IMR-90 (cell line): ENCODE measurements around the gene TEAD4. TPM values are rescaled to one million over a fixed set of nuclear protein-coding genes. Genes with fewer than 3 reads are reported as not detected.

Experiments
- ATAC-seq: fragments of 200-7000 bp; cut with Tn5 transposase; 2 replicates; pipeline ENCODE4 v1.9.1; 2020; ENCODE audit warnings: low read depth, mild to moderate bottlenecking, moderate library complexity
- BruUV-seq: library from RNA; stranded (reverse); fragments of 400-500 nt; replicated peaks from 2 replicates; lab custom pipeline; 2021; lab: Mats Ljungman, UMichigan
- CTCF ChIA-PET: fragments of 300-600 bp; formaldehyde crosslinking; extraction: SDS; loops from one replicate; lab custom pipeline; 2021; ENCODE audit warnings: antibody characterized with exemption; lab: Yijun Ruan, JAX
- POLR2A ChIA-PET: fragments of 300-600 bp; sonication (Branson Sonifier 250); formaldehyde crosslinking; loops from one replicate; lab custom pipeline; 2022; ENCODE audit warnings: antibody characterized with exemption; ENCODE audit not compliant: unreplicated experiment; lab: Charles Lee
- DNase-seq: peaks from one replicate; pipeline ENCODE4 v3.0.0; 2013
- H2AFZ ChIP-seq: replicated peaks from 2 replicates; pipeline ENCODE3; 2013; ENCODE audit warnings: low read length, mild to moderate bottlenecking; ENCODE audit not compliant: poor library complexity
- H2AK5ac ChIP-seq: 2 replicates; pipeline ENCODE4 v1.6.1; 2013; ENCODE audit warnings: low read depth, low read length, inconsistent platforms
- H2AK9ac ChIP-seq: replicated peaks from 2 replicates; pipeline ENCODE3; 2013; ENCODE audit warnings: mild to moderate bottlenecking, low read depth, low read length, moderate library complexity; ENCODE audit not compliant: poor library complexity
- H2BK120ac ChIP-seq: 2 replicates; pipeline ENCODE4 v1.6.1; 2013; ENCODE audit warnings: low read depth, low read length, inconsistent platforms
- H2BK15ac ChIP-seq: 3 replicates; pipeline ENCODE4 v1.6.1; 2013; ENCODE audit warnings: low read depth, low read length, inconsistent platforms
- H2BK20ac ChIP-seq: 2 replicates; pipeline ENCODE4 v1.6.1; 2013; ENCODE audit warnings: low read depth, mild to moderate bottlenecking, inconsistent platforms, low read length, moderate library complexity
- H2BK5ac ChIP-seq: 2 replicates; pipeline ENCODE4 v1.6.1; 2013; ENCODE audit warnings: mild to moderate bottlenecking, low read depth, low read length, inconsistent platforms; ENCODE audit not compliant: poor library complexity, severe bottlenecking
- H3K14ac ChIP-seq: replicated peaks from 2 replicates; pipeline ENCODE4 v1.6.1; 2013; ENCODE audit warnings: low read depth, low read length, inconsistent platforms
- H3K18ac ChIP-seq: 2 replicates; pipeline ENCODE4 v1.6.1; 2013; ENCODE audit warnings: low read depth, low read length, control low read depth
- H3K23ac ChIP-seq: 2 replicates; pipeline ENCODE4 v1.6.1; 2013; ENCODE audit warnings: low read depth, low read length, inconsistent platforms
- H3K27ac ChIP-seq: 2 replicates; pipeline ENCODE4 v1.5.1; 2013; ENCODE audit warnings: mild to moderate bottlenecking, control low read depth, low read length; ENCODE audit not compliant: insufficient read depth
- H3K27me3 ChIP-seq: 2 replicates; pipeline ENCODE4 v1.6.1; 2013; ENCODE audit warnings: low read length; ENCODE audit not compliant: control insufficient read depth, insufficient read depth
- H3K36me3 ChIP-seq: 2 replicates; pipeline ENCODE4 v1.6.1; 2013; ENCODE audit warnings: low read length, mixed read lengths; ENCODE audit not compliant: control insufficient read depth, insufficient read depth
- H3K4ac ChIP-seq: 2 replicates; pipeline ENCODE4 v1.6.1; 2013; ENCODE audit warnings: low read depth, low read length, inconsistent platforms
- H3K4me1 ChIP-seq: 2 replicates; pipeline ENCODE4 v1.6.1; 2013; ENCODE audit warnings: low read length, mixed read lengths; ENCODE audit not compliant: control insufficient read depth, insufficient read depth
- H3K4me2 ChIP-seq: 2 replicates; pipeline ENCODE4 v1.6.1; 2013; ENCODE audit warnings: low read depth, mild to moderate bottlenecking, control low read depth, low read length, moderate library complexity
- H3K4me3 ChIP-seq: 2 replicates; pipeline ENCODE4 v1.5.1; 2013; ENCODE audit warnings: low read depth, mild to moderate bottlenecking, control low read depth, low read length, moderate library complexity; ENCODE audit not compliant: insufficient read depth
- H3K56ac ChIP-seq: 2 replicates; pipeline ENCODE4 v1.6.1; 2013; ENCODE audit warnings: low read length, inconsistent platforms; ENCODE audit not compliant: insufficient read depth; ENCODE audit errors: extremely low read depth
- H3K79me1 ChIP-seq, 2 experiments: 2 replicates each; pipeline ENCODE4 v1.6.1; 2013; ENCODE audit warnings: low read length in 2 of 2, inconsistent platforms in 1 of 2, low read depth in 1 of 2
- H3K9ac ChIP-seq: 2 replicates; pipeline ENCODE4 v1.6.1; 2013; ENCODE audit warnings: low read depth, low read length, control low read depth
- H3K9me1 ChIP-seq: 2 replicates; pipeline ENCODE4 v1.6.1; 2013; ENCODE audit warnings: low read length, inconsistent platforms; ENCODE audit not compliant: insufficient read depth
- H3K9me3 ChIP-seq: 2 replicates; pipeline ENCODE4 v1.6.1; 2013; ENCODE audit warnings: low read length; ENCODE audit not compliant: control insufficient read depth, insufficient read depth
- H4K20me1 ChIP-seq: 2 replicates; pipeline ENCODE4 v1.6.1; 2013; ENCODE audit warnings: low read length, inconsistent platforms; ENCODE audit not compliant: insufficient read depth
- H4K5ac ChIP-seq: 2 replicates; pipeline ENCODE4 v1.6.1; 2013; ENCODE audit warnings: mild to moderate bottlenecking, low read depth, low read length, control low read depth
- H4K8ac ChIP-seq, 2 experiments: 2 replicates each; pipeline ENCODE4 v1.6.1; 2013; ENCODE audit warnings: low read depth in 2 of 2, low read length in 2 of 2, control low read depth in 1 of 2, inconsistent platforms in 1 of 2
- H4K91ac ChIP-seq: 2 replicates; pipeline ENCODE4 v1.6.1; 2013; ENCODE audit warnings: low read depth, low read length, inconsistent platforms; ENCODE audit not compliant: insufficient read depth
- BHLHE40 ChIP-seq: fragments of 150-350 bp; IDR thresholded peaks from 2 replicates; pipeline ENCODE4 v1.6.1; 2016; ENCODE audit warnings: mild to moderate bottlenecking, low read depth, low read length
- CEBPB ChIP-seq: IDR thresholded peaks from 2 replicates; pipeline ENCODE4 v1.6.1; 2012; ENCODE audit warnings: low read depth, low read length, improper control_type of control experiment
- CHD1 ChIP-seq: IDR thresholded peaks from 2 replicates; pipeline ENCODE4 v1.6.1; 2012; ENCODE audit warnings: low read depth, low read length, improper control_type of control experiment
- MAZ ChIP-seq: IDR thresholded peaks from 2 replicates; pipeline ENCODE4 v1.6.1; 2012; ENCODE audit warnings: low read depth, mild to moderate bottlenecking, low read length, improper control_type of control experiment, moderate library complexity, borderline replicate concordance
- MXI1 ChIP-seq: IDR thresholded peaks from 2 replicates; pipeline ENCODE4 v1.6.1; 2012; ENCODE audit warnings: low read depth, mild to moderate bottlenecking, low read length, moderate library complexity, borderline replicate concordance
- RAD21 ChIP-seq: IDR thresholded peaks from 2 replicates; pipeline ENCODE4 v1.6.1; 2012; ENCODE audit warnings: low read length, improper control_type of control experiment
- RFX5 ChIP-seq: IDR thresholded peaks from 2 replicates; pipeline ENCODE4 v1.8.0; 2012; ENCODE audit warnings: low read depth, mild to moderate bottlenecking, low read length, moderate library complexity
- SMC3 ChIP-seq: fragments of 150-350 bp; IDR thresholded peaks from 2 replicates; pipeline ENCODE4 v1.6.1; 2016; ENCODE audit warnings: low read depth, mild to moderate bottlenecking, antibody characterized with exemption, low read length, moderate library complexity
- WGBS, 2 experiments: methylation state at CpG; one replicate each; pipeline versions ENCODE4 v1.1.5 to v1.1.7; 2013; ENCODE audit warnings: missing lambda C conversion rate in 2 of 2; ENCODE audit not compliant: insufficient read length in 1 of 2; ENCODE audit errors: extremely low coverage in 2 of 2; 5-methylcytosine and 5-hydroxymethylcytosine counted together
- dilution Hi-C: fragments of 300-500 bp; cut with HindIII; formaldehyde crosslinking; loops from one replicate; pipeline ENCODE4 v1.14.3; 2018; ENCODE audit warnings: low sequenced_read_pairs; ENCODE audit not compliant: unreplicated experiment
- in situ Hi-C: fragments of 300-500 bp; cut with MboI; formaldehyde crosslinking; loops from 3 replicates; pipeline ENCODE4 v1.14.3; 2019; ENCODE audit warnings: low sequenced_read_pairs, inconsistent platforms, mixed read lengths
- intact Hi-C: fragments of 100-400 bp; cut with micrococcal nuclease; formaldehyde crosslinking; loops from 2 replicates; pipeline ENCODE4 v1.10.0; 2022
- polyA plus RNA-seq, 3 experiments: library from polyadenylated mRNA; depleted of rRNA; stranded (reverse); fragments of >200 nt; gene quantifications; 2 replicates each; pipeline ENCODE4 v1.2.3, GENCODE V29; 2012; ENCODE audit warnings: low replicate concordance in 1 of 3
- total RNA-seq: library from RNA; depleted of rRNA; stranded (reverse); fragments of >200 nt; gene quantifications from 2 replicates; pipeline ENCODE4 v1.2.3, GENCODE V29; 2012
- TF ChIP-seq, protein P1 (sequence below): fragments of 150-350 bp; IDR thresholded peaks from 2 replicates; pipeline ENCODE4 v1.6.1; 2017; ENCODE audit warnings: mild to moderate bottlenecking, antibody characterized with exemption, low read length, low read depth
- TF ChIP-seq, protein P2 (sequence below): fragments of 150-350 bp; IDR thresholded peaks from 2 replicates; pipeline ENCODE4 v1.6.1; 2016; ENCODE audit warnings: low read depth, mild to moderate bottlenecking, low read length, moderate library complexity, borderline replicate concordance
- TF ChIP-seq, protein P3 (sequence below): conservative IDR thresholded peaks from 2 replicates; pipeline ENCODE4 v1.5.1; 2012; ENCODE audit warnings: mild to moderate bottlenecking, low read depth, low read length, improper control_type of control experiment

TEAD4 gene
- total and polyA plus RNA-seq, 2 of the 4 experiments (the other 2 are of a cell fraction): 8.8 to 24.9 TPM

DNA sequence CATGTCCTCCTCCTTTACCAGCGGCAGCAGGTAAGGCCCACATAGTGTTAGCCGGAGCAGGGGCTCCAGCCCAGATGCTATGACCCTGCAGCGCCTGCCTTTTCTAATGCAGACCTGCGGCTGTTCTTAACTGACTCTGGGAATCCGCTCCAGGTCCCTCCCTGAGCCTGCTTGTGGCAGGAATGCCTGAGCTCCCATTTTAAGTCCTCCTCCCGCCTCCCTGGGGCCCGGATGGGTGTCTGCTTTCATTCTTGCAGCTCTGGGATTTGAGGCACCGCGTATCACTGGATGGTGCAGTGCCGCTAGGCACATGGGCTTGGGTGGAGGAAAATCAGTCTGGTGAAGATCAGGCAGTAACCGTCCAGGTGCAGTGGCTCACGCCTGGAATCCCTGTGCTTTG lies 125.5 kb downstream of the TEAD4 start:
- Histone ChIP-seq H2BK15ac (no peak overlapping the region), H4K5ac (no peak overlapping the region), H2AFZ (no peak overlapping the region), H3K14ac (no peak overlapping the region), H3K36me3 (peaks cover 5% of the 10 kb centered on the region), H3K9me1 (peaks cover 13% of the 10 kb centered on the region; the same call in 1 of the 2 replicates), H2AK9ac (no peak overlapping the region), H4K91ac (no peak overlapping the region), H3K79me1 (peaks cover 12 to 51% of the 10 kb centered on the region in 2 experiments; a peak in 3 of 4 replicates), H3K27ac (no peak overlapping the region), H2BK5ac (no peak overlapping the region), H3K27me3 (no peaks in the 10 kb centered on the region), H3K9ac (no peak overlapping the region), H3K4me1 (no peaks in the 10 kb centered on the region), H3K4me2 (no peak overlapping the region), H3K23ac (no peak overlapping the region), H4K20me1 (peaks cover 11% of the 10 kb centered on the region), H3K18ac (no peak overlapping the region), H2BK120ac (no peak overlapping the region), H3K4me3 (no peak overlapping the region), H3K9me3 (no peaks in the 10 kb centered on the region), H3K56ac (no peak overlapping the region), H2BK20ac (no peak overlapping the region), H4K8ac (no peak overlapping the region), H3K4ac (no peak overlapping the region), H2AK5ac (no peak overlapping the region)
- ATAC-seq (no peak), DNase-seq (no peak)
- POLR2A ChIA-PET: no interaction called here
- intact Hi-C loops (no loop called here), in situ Hi-C loops (no loop called here), dilution Hi-C loops (no loop called here)
- WGBS, 2 experiments: 75% methylated on average over 6 of the region's 12 CpGs; no CpG with 5 or more reads in 1 of the 2 experiments
- TF ChIP-seq, protein P1, sequence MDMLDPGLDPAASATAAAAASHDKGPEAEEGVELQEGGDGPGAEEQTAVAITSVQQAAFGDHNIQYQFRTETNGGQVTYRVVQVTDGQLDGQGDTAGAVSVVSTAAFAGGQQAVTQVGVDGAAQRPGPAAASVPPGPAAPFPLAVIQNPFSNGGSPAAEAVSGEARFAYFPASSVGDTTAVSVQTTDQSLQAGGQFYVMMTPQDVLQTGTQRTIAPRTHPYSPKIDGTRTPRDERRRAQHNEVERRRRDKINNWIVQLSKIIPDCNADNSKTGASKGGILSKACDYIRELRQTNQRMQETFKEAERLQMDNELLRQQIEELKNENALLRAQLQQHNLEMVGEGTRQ: no peak
- TF ChIP-seq MXI1: no peak
- no peak for TF ChIP-seq SMC3
- TF ChIP-seq BHLHE40: no peak
- TF ChIP-seq, protein P2, sequence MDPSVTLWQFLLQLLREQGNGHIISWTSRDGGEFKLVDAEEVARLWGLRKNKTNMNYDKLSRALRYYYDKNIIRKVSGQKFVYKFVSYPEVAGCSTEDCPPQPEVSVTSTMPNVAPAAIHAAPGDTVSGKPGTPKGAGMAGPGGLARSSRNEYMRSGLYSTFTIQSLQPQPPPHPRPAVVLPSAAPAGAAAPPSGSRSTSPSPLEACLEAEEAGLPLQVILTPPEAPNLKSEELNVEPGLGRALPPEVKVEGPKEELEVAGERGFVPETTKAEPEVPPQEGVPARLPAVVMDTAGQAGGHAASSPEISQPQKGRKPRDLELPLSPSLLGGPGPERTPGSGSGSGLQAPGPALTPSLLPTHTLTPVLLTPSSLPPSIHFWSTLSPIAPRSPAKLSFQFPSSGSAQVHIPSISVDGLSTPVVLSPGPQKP: no peak
- TF ChIP-seq RFX5: no peak
- TF ChIP-seq, protein P3, sequence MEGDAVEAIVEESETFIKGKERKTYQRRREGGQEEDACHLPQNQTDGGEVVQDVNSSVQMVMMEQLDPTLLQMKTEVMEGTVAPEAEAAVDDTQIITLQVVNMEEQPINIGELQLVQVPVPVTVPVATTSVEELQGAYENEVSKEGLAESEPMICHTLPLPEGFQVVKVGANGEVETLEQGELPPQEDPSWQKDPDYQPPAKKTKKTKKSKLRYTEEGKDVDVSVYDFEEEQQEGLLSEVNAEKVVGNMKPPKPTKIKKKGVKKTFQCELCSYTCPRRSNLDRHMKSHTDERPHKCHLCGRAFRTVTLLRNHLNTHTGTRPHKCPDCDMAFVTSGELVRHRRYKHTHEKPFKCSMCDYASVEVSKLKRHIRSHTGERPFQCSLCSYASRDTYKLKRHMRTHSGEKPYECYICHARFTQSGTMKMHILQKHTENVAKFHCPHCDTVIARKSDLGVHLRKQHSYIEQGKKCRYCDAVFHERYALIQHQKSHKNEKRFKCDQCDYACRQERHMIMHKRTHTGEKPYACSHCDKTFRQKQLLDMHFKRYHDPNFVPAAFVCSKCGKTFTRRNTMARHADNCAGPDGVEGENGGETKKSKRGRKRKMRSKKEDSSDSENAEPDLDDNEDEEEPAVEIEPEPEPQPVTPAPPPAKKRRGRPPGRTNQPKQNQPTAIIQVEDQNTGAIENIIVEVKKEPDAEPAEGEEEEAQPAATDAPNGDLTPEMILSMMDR: no peak
- TF ChIP-seq CEBPB: no peak
- no peak for TF ChIP-seq RAD21
- TF ChIP-seq CHD1: no peak
- no peak for TF ChIP-seq MAZ
- CTCF ChIA-PET: no interaction called here
- BruUV-seq: no TSS peak
